ENCODE results near the gene DAP.
"Not testable (repeated sequence)": the region's sequence is repeated elsewhere in the genome, so short reads cannot be mapped to it uniquely, and the experiment has no call there.

Gene DAP

GRCh38 chr5:10733426-10733825, 27.6 kb downstream of the DAP start:
- no peak for DNase-seq

GRCh38 chr5:10731913-10732312, 29.1 kb downstream of the DAP start:
- no peak for DNase-seq

GRCh38 chr5:10730043-10730351, 31.0 kb downstream of the DAP start:
- DNase-seq, result no peak

GRCh38 chr5:10729320-10730042, 31.6 kb downstream of the DAP start:
- no peak for DNase-seq

GRCh38 chr5:10728679-10729078, 32.4 kb downstream of the DAP start:
- no peak for DNase-seq

- DNase-seq, result no peak
These were observed 33.2 kb downstream of the DAP start for GRCh38 chr5:10727861-10728260.

GRCh38 chr5:10726913-10727517, 34.0 kb downstream of the DAP start:
- no peak for DNase-seq

GRCh38 chr5:10726179-10726912, 34.7 kb downstream of the DAP start:
- no peak for DNase-seq

GRCh38 chr5:10725636-10726035, 35.4 kb downstream of the DAP start:
- DNase-seq, result no peak

GRCh38 chr5:10724781-10725507, 36.1 kb downstream of the DAP start:
- no peak for DNase-seq

GRCh38 chr5:10723514-10723913, 37.5 kb downstream of the DAP start:
- DNase-seq, result no peak

GRCh38 chr5:10720766-10721165, 40.3 kb downstream of the DAP start:
- DNase-seq, result not testable (repeated sequence)

GRCh38 chr5:10719965-10720364, 41.1 kb downstream of the DAP start:
- DNase-seq, result no peak

- not testable (repeated sequence) for DNase-seq
These were observed 42.4 kb downstream of the DAP start for GRCh38 chr5:10718617-10719016.

- DNase-seq, result not testable (repeated sequence)
These were observed 44.2 kb downstream of the DAP start for GRCh38 chr5:10716825-10717224.

GRCh38 chr5:10715605-10716290, 45.3 kb downstream of the DAP start:
- no peak for DNase-seq

- no peak for DNase-seq
These were observed 48.3 kb downstream of the DAP start for GRCh38 chr5:10712574-10713366.

GRCh38 chr5:10711562-10711961, 49.5 kb downstream of the DAP start:
- DNase-seq, result no peak

- DNase-seq, result no peak
These were observed 50.4 kb downstream of the DAP start for GRCh38 chr5:10710513-10711128.

- DNase-seq, result no peak
These were observed 51.1 kb downstream of the DAP start for GRCh38 chr5:10709933-10710332.

GRCh38 chr5:10709409-10709808, 51.6 kb downstream of the DAP start:
- no peak for DNase-seq
